ENCODE results near the gene XXYLT1.

The XXYLT1 gene

GRCh38 chr3:195182470-195182795, 88.5 kb downstream of the XXYLT1 start:
- DNase-seq, result no peak

GRCh38 chr3:195181741-195182469, 89.1 kb downstream of the XXYLT1 start:
- DNase-seq, result no peak

- DNase-seq, result no peak
Observed at GRCh38 chr3:195181113-195181498, 89.9 kb downstream of the XXYLT1 start.

- no peak for DNase-seq
Observed at GRCh38 chr3:195180490-195181112, 90.4 kb downstream of the XXYLT1 start.

GRCh38 chr3:195179776-195180489, 91.0 kb downstream of the XXYLT1 start:
- no peak for DNase-seq

- DNase-seq, result no peak
Observed at GRCh38 chr3:195178124-195178910, 92.6 kb downstream of the XXYLT1 start.

- DNase-seq, result no peak
Observed at GRCh38 chr3:195177422-195178123, 93.4 kb downstream of the XXYLT1 start.

GRCh38 chr3:195176776-195177175, 94.2 kb downstream of the XXYLT1 start:
- no peak for DNase-seq

- no peak for DNase-seq
Observed at GRCh38 chr3:195175476-195176337, 95.3 kb downstream of the XXYLT1 start.

- DNase-seq, result no peak
Observed at GRCh38 chr3:195175076-195175475, 95.9 kb downstream of the XXYLT1 start.

- DNase-seq, result no peak
Observed at GRCh38 chr3:195173657-195174056, 97.3 kb downstream of the XXYLT1 start.

- no peak for DNase-seq
Observed at GRCh38 chr3:195172896-195173295, 98.1 kb downstream of the XXYLT1 start.

GRCh38 chr3:195172039-195172684, 98.8 kb downstream of the XXYLT1 start:
- DNase-seq, result no peak

- DNase-seq, result no peak
Observed at GRCh38 chr3:195171093-195171873, 99.7 kb downstream of the XXYLT1 start.

GRCh38 chr3:195170496-195170895, 100.5 kb downstream of the XXYLT1 start:
- no peak for DNase-seq

GRCh38 chr3:195169011-195169649, 101.8 kb downstream of the XXYLT1 start:
- peak; percentile 54 for DNase-seq

GRCh38 chr3:195168009-195168762, 102.8 kb downstream of the XXYLT1 start:
- no peak for DNase-seq

GRCh38 chr3:195165790-195166189, 105.2 kb downstream of the XXYLT1 start:
- no peak for DNase-seq

GRCh38 chr3:195165265-195165609, 105.7 kb downstream of the XXYLT1 start:
- DNase-seq, result no peak

Measured in eye (tissue), 1 donor.